Keratinocyte (primary cell): ENCODE results near the gene ANO3.

Experiments used
- CTCF ChIP-seq, 3 experiments: IDR thresholded peaks in 1 of 3; conservative IDR thresholded peaks in 1 of 3; optimal IDR thresholded peaks in 1 of 3; 2 replicates in 2 of 3; 3 replicates in 1 of 3; pipeline versions ENCODE3 to v1.5.1; 2011; ENCODE audit warnings: low read length in 3 of 3, mild to moderate bottlenecking in 3 of 3, moderate library complexity in 2 of 3, control low read depth in 1 of 3, inconsistent platforms in 1 of 3; ENCODE audit not compliant: insufficient read depth in 2 of 3; ENCODE audit errors: extremely low read depth in 1 of 3
- EZH2 ChIP-seq: IDR thresholded peaks from one replicate; pipeline ENCODE4 v1.6.1; 2012; ENCODE audit warnings: inconsistent platforms, mild to moderate bottlenecking, low read length, moderate library complexity

GRCh38 chr11:26324270-26324669 is 7.7 kb upstream of the ANO3 start:
- no peak for TF ChIP-seq CTCF (optimal IDR thresholded peaks at IDR 0.05 in 1 of 3, IDR thresholded peaks at IDR 0.05 in 1 of 3, conservative IDR thresholded peaks at IDR 0.05 in 1 of 3; ENCODE audit: extremely low read depth in 1 of 3, insufficient read depth in 2 of 3, low read length in 3 of 3)
- TF ChIP-seq EZH2 = no peak
